HepG2 (cell line): Measurements from ENCODE around the gene EEFSEC. TPM values are rescaled to one million over a fixed set of nuclear protein-coding genes. Genes with fewer than 3 reads are reported as not detected.
A peak's percentile ranks its signal among the peaks of the same experiment; 100 is the strongest.

Experiments
- BRF2 ChIP-seq: sonication (generic); formaldehyde crosslinking; IDR thresholded peaks from 2 replicates; pipeline ENCODE4 v1.8.1; 2022; ENCODE audit warnings: mild to moderate bottlenecking, missing genetic modification reagents
- DR1 ChIP-seq: sonication (generic); formaldehyde crosslinking; IDR thresholded peaks from 2 replicates; pipeline ENCODE4 v1.8.0; 2021; ENCODE audit warnings: mild to moderate bottlenecking, missing genetic modification reagents, inconsistent platforms
- HDAC2 ChIP-seq: sonication (generic); formaldehyde crosslinking; IDR thresholded peaks from 2 replicates; pipeline ENCODE4 v1.4.0; 2020; ENCODE audit warnings: missing genetic modification reagents
- IKZF4 ChIP-seq: sonication (generic); formaldehyde crosslinking; IDR thresholded peaks from 2 replicates; pipeline ENCODE4 v1.5.1; 2020; ENCODE audit warnings: borderline replicate concordance, mild to moderate bottlenecking, low read depth, missing genetic modification reagents; ENCODE audit errors: not compliant biosample characterization
- JUNB ChIP-seq: sonication (generic); formaldehyde crosslinking; IDR thresholded peaks from 2 replicates; pipeline ENCODE4 v1.8.0; 2022; ENCODE audit warnings: missing genetic modification reagents, mild to moderate bottlenecking, borderline replicate concordance
- KLF12 ChIP-seq: sonication (generic); formaldehyde crosslinking; IDR thresholded peaks from 2 replicates; pipeline ENCODE4 v1.4.0; 2020; ENCODE audit warnings: missing genetic modification reagents, borderline replicate concordance
- NCOA1 ChIP-seq: sonication (generic); formaldehyde crosslinking; IDR thresholded peaks from 2 replicates; pipeline ENCODE4 v1.9.0; 2021; ENCODE audit warnings: missing genetic modification reagents
- PAWR ChIP-seq: sonication (generic); formaldehyde crosslinking; IDR thresholded peaks from 2 replicates; pipeline ENCODE4 v1.4.0; 2020; ENCODE audit warnings: missing genetic modification reagents, mild to moderate bottlenecking, borderline replicate concordance
- THAP11 ChIP-seq: IDR thresholded peaks from 2 replicates; pipeline ENCODE4 v1.6.1; 2016; ENCODE audit warnings: missing biosample characterization, missing genetic modification reagents
- WIZ ChIP-seq: sonication (generic); formaldehyde crosslinking; IDR thresholded peaks from 2 replicates; pipeline ENCODE4 v1.5.1; 2020; ENCODE audit warnings: mild to moderate bottlenecking, missing genetic modification reagents
- ZFP62 ChIP-seq: sonication (generic); formaldehyde crosslinking; IDR thresholded peaks from 2 replicates; pipeline ENCODE4 v1.4.0; 2020; ENCODE audit warnings: missing genetic modification reagents
- ZNF660 ChIP-seq: sonication (generic); formaldehyde crosslinking; IDR thresholded peaks from 2 replicates; pipeline ENCODE4 v1.5.1; 2020; ENCODE audit warnings: mild to moderate bottlenecking, low read depth, missing genetic modification reagents, borderline replicate concordance
- ZNF747 ChIP-seq: sonication (generic); formaldehyde crosslinking; IDR thresholded peaks from 2 replicates; pipeline ENCODE4 v1.8.1; 2023; ENCODE audit warnings: missing genetic modification reagents, mild to moderate bottlenecking, borderline replicate concordance
- ZNF749 ChIP-seq: sonication (generic); formaldehyde crosslinking; IDR thresholded peaks from 2 replicates; pipeline ENCODE4 v1.8.0; 2022; ENCODE audit warnings: mild to moderate bottlenecking, missing genetic modification reagents, moderate library complexity, borderline replicate concordance
- ZZZ3 ChIP-seq: sonication (generic); formaldehyde crosslinking; IDR thresholded peaks from 2 replicates; pipeline ENCODE4 v1.4.0; 2020; ENCODE audit warnings: missing genetic modification reagents, mild to moderate bottlenecking, borderline replicate concordance
- polyA plus RNA-seq, 8 experiments: library from polyadenylated mRNA; depleted of rRNA in 3 of 8; stranded (reverse) in 7 of 8; unstranded in 1 of 8; fragments of >200 nt; fragmentation: Illumina TruSeq in 4 of 8; extraction: Trizol in 4 of 8; gene quantifications; 2 replicates each; pipeline versions ENCODE4 v1.2.1 to v1.2.3, GENCODE V29; 2011 to 2016; ENCODE audit warnings: low read depth in 4 of 8, missing spikeins in 1 of 8, mixed read lengths in 1 of 8; ENCODE audit not compliant: insufficient read depth in 1 of 8
- total RNA-seq, 5 experiments: library from RNA; depleted of rRNA; stranded (reverse); fragments of >200 nt; fragmentation: Illumina TruSeq; extraction: Trizol; gene quantifications; 2 replicates each; pipeline ENCODE4 v1.2.3, GENCODE V29; 2016; ENCODE audit warnings: low read depth in 1 of 5
- TF ChIP-seq, protein P1 (sequence below): sonication (generic); formaldehyde crosslinking; IDR thresholded peaks from 2 replicates; pipeline ENCODE4 v1.4.0; 2020; ENCODE audit warnings: mild to moderate bottlenecking, missing genetic modification reagents, borderline replicate concordance
- TF ChIP-seq, protein P2 (sequence below): sonication (generic); formaldehyde crosslinking; IDR thresholded peaks from 2 replicates; pipeline ENCODE4 v1.4.0; 2020; ENCODE audit warnings: mild to moderate bottlenecking, missing genetic modification reagents
- TF ChIP-seq, protein P3 (sequence below): sonication (generic); formaldehyde crosslinking; IDR thresholded peaks from 2 replicates; pipeline ENCODE4 v1.8.0; 2022; ENCODE audit warnings: mild to moderate bottlenecking, missing genetic modification reagents; ENCODE audit not compliant: insufficient replicate concordance
- TF ChIP-seq, protein P4 (sequence below): fragments of 450-650 bp; IDR thresholded peaks from 2 replicates; pipeline ENCODE4 v1.6.1; 2017; ENCODE audit warnings: mild to moderate bottlenecking

EEFSEC gene
- total and polyA plus RNA-seq, 2 of the 13 experiments (the other 11 are each of a cell fraction or from before 2014, with no cell fraction given): 6.4 to 24.2 TPM

DNA sequence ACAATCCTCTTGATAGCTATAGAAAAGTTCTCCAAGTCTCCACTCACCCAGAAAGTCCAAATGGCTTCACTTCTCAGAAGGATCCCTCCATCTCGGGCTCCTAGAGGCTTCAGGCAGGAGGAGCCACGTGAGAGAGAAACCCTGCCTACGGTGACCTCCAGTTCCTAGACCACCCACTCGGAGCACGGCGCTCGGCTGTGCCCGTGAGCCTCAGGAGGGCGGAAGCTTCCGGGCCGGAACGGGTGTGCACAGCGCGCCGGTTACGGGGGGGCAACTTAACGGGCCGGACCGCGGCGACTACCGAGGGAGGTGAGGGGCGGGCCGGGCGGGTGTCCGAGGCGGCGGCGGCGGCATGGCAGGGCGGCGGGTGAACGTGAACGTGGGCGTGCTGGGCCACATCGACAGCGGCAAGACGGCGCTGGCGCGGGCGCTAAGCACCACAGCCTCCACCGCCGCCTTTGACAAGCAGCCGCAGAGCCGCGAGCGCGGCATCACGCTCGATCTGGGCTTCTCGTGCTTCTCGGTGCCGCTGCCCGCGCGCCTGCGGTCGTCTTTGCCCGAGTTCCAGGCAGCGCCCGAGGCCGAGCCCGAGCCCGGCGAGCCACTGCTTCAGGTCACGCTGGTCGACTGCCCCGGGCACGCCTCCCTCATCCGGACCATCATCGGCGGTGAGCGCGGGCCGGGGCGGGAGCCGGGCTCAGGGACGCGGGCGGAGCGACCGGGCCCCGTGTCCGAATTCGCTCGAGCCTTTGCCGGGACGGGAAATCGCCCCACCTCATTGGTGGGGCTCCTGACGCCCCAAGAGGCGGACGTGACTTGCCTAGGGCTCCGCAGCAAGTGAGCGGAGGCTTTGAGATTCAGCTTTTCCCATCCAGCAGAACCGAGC, at the start of gene EEFSEC (continued):
- TF ChIP-seq BRF2 (CRISPR knock-in tag): peak; percentile 90; the same call in 1 of the 2 replicates
- TF ChIP-seq, protein P1, sequence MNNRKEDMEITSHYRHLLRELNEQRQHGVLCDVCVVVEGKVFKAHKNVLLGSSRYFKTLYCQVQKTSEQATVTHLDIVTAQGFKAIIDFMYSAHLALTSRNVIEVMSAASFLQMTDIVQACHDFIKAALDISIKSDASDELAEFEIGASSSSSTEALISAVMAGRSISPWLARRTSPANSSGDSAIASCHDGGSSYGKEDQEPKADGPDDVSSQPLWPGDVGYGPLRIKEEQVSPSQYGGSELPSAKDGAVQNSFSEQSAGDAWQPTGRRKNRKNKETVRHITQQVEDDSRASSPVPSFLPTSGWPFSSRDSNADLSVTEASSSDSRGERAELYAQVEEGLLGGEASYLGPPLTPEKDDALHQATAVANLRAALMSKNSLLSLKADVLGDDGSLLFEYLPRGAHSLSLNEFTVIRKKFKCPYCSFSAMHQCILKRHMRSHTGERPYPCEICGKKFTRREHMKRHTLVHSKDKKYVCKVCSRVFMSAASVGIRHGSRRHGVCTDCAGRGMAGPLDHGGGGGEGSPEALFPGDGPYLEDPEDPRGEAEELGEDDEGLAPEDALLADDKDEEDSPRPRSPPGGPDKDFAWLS: no peak
- TF ChIP-seq IKZF4: peak; percentile 73
- TF ChIP-seq HDAC2 (CRISPR knock-in tag): peak; percentile 75
- TF ChIP-seq ZNF660: no peak
- TF ChIP-seq ZFP62 (CRISPR knock-in tag): no peak
- TF ChIP-seq ZNF747 (CRISPR knock-in tag): peak; percentile 90
- TF ChIP-seq WIZ (CRISPR knock-in tag): peak; percentile 72; the same call in 1 of the 2 replicates
- TF ChIP-seq DR1 (CRISPR knock-in tag): no peak
- peak; percentile 27; the same call in 1 of the 2 replicates for TF ChIP-seq KLF12
- TF ChIP-seq NCOA1 (CRISPR knock-in tag): peak; percentile 79
- TF ChIP-seq, protein P2, sequence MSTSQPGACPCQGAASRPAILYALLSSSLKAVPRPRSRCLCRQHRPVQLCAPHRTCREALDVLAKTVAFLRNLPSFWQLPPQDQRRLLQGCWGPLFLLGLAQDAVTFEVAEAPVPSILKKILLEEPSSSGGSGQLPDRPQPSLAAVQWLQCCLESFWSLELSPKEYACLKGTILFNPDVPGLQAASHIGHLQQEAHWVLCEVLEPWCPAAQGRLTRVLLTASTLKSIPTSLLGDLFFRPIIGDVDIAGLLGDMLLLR (CRISPR knock-in tag): peak; percentile 96
- TF ChIP-seq, protein P3, sequence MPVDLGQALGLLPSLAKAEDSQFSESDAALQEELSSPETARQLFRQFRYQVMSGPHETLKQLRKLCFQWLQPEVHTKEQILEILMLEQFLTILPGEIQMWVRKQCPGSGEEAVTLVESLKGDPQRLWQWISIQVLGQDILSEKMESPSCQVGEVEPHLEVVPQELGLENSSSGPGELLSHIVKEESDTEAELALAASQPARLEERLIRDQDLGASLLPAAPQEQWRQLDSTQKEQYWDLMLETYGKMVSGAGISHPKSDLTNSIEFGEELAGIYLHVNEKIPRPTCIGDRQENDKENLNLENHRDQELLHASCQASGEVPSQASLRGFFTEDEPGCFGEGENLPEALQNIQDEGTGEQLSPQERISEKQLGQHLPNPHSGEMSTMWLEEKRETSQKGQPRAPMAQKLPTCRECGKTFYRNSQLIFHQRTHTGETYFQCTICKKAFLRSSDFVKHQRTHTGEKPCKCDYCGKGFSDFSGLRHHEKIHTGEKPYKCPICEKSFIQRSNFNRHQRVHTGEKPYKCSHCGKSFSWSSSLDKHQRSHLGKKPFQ (CRISPR knock-in tag): peak; percentile 88
- TF ChIP-seq, protein P4, sequence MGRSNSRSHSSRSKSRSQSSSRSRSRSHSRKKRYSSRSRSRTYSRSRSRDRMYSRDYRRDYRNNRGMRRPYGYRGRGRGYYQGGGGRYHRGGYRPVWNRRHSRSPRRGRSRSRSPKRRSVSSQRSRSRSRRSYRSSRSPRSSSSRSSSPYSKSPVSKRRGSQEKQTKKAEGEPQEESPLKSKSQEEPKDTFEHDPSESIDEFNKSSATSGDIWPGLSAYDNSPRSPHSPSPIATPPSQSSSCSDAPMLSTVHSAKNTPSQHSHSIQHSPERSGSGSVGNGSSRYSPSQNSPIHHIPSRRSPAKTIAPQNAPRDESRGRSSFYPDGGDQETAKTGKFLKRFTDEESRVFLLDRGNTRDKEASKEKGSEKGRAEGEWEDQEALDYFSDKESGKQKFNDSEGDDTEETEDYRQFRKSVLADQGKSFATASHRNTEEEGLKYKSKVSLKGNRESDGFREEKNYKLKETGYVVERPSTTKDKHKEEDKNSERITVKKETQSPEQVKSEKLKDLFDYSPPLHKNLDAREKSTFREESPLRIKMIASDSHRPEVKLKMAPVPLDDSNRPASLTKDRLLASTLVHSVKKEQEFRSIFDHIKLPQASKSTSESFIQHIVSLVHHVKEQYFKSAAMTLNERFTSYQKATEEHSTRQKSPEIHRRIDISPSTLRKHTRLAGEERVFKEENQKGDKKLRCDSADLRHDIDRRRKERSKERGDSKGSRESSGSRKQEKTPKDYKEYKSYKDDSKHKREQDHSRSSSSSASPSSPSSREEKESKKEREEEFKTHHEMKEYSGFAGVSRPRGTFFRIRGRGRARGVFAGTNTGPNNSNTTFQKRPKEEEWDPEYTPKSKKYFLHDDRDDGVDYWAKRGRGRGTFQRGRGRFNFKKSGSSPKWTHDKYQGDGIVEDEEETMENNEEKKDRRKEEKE: no peak
- no peak; the same call in 1 of the 2 replicates for TF ChIP-seq ZZZ3 (CRISPR knock-in tag)
- TF ChIP-seq THAP11 (CRISPR knock-in tag): peak; percentile 92
- 0 out of 2 replicates have a peak, but pooled peaks have one; percentile 42 for TF ChIP-seq PAWR (CRISPR knock-in tag)
- no peak; the same call in 1 of the 2 replicates for TF ChIP-seq JUNB (CRISPR knock-in tag)
- TF ChIP-seq ZNF749: peak; percentile 77; the same call in 1 of the 2 replicates
